Fibroblast of the conjunctiva (primary cell): Measurements from ENCODE around the gene C20orf144.
"Not testable (repeated sequence)": the region's sequence is repeated elsewhere in the genome, so short reads cannot be mapped to it uniquely, and the experiment has no call there.

Experiments
- DNase-seq: peaks from one replicate; pipeline ENCODE4 v3.0.0-alpha.2; 2010; ENCODE audit warnings: low read depth

The C20orf144 gene

DNA sequence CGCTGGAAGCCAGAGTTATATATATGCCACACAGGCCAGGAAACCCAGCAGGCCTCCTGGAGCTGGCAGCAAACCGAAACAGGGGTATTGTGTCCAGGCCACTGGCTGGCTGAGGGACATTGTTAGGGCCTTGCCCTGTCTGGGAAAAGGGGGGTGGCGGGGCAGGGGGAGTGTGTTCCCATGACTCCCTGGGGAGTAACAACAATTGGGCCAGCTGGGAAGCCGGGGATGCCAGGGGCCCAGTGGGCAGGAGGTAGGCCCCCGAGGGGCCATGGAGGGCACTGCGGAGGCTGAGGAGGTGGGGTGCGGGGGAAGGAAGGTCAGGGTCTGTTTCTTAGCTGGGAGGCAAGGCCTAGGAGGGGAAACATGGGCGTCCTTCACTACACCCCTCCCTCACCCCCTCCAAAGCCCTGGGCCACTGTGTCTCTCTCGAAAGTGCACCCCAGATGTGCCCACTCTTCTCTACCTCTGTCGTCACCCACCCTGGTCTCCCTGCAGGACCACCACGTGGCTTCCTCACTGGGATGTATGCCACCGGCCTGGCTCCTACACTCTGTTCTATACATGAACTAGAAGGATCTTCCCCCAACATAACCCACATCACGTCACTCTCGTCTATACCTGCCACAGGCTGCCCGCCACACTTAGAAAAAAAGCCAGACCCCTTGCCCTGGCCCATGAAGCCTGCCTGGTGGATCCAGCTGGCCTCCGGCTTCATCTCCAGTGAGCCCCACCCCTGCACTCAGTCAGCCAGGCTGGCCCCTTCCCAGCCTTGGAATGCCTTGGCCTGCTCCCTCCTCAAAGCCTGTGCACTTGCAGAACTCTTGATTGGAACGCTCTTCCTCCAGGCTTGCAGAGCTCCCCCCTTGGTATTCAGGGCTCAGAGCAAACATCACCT is 31.9 kb downstream of the C20orf144 start:
- no peak for DNase-seq

DNA sequence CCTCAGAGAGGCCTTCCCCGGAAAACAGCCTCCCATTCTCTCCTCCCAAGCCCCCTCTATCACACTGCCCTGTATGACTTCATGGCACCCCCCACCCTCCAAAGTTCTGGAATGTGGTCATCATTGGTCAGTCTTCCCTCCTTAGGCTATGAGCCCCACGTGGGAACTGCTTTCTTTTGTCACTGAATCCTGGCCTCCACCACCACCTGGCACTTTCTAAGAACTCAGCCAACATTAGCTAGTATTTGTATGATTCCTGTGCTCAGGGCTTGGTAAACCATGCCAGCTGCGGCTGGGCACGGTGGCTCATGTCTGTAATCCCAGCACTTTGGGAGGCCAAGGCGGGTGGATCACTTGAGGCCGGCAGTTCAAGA is 32.5 kb downstream of the C20orf144 start:
- DNase-seq, result no peak

DNA sequence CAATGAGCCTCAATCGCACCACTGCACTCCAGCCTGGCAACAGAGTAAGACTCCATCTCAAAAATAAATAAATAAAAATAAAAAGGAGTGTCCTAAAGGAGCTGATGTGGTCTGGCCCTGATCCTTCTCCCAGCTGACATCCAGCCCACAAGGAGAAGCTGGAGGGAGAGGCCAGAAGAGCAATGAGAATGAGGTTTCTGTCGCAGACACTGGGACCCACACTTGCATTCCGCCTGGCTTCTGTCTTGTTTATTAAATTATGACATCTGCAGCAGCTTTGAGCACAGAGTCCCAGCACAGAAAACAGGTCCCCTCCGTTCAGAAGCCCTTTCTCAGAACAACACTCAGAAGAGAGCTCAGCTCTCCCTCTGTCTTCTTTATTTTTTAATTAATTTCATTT is 34.3 kb downstream of the C20orf144 start:
- DNase-seq, result no peak

DNA sequence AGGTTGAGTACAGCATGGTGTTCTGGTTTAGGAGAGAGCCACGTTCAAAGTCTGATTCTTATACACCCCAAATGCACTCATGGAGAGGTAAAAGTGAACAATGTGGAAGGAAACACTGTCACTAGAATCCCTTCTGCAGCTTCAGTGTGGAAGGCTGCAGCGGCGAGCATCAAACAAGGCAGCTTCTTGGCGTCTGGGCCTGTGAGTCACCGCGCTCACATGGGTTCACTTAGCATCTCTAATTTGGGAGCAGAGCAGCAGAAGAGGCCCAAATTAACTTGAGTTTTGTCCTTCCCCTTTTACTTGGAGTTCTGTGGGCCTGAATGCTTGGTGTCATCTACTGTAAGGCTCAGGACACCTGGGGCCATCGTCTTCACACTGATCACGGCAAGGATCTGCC is 35.0 kb downstream of the C20orf144 start:
- peak; percentile 68 for DNase-seq

DNA sequence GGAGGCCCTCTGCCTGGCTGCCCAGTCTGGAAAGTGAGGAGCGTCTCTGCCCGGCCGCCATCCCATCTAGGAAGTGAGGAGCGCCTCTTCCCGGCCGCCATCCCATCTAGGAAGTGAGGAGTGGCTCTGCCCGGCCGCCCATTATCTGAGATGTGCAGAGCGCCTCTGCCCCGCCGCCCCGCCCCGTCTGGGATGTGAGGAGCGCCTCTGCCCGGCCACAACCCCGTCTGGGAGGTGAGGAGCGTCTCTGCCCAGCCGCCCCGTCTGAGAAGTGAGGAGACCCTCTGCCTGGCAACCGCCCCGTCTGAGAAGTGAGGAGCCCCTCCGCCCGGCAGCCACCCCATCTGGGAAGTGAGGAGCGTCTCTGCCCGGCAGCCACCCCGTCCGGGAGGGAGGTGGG is 36.8 kb downstream of the C20orf144 start:
- DNase-seq, result not testable (repeated sequence)

DNA sequence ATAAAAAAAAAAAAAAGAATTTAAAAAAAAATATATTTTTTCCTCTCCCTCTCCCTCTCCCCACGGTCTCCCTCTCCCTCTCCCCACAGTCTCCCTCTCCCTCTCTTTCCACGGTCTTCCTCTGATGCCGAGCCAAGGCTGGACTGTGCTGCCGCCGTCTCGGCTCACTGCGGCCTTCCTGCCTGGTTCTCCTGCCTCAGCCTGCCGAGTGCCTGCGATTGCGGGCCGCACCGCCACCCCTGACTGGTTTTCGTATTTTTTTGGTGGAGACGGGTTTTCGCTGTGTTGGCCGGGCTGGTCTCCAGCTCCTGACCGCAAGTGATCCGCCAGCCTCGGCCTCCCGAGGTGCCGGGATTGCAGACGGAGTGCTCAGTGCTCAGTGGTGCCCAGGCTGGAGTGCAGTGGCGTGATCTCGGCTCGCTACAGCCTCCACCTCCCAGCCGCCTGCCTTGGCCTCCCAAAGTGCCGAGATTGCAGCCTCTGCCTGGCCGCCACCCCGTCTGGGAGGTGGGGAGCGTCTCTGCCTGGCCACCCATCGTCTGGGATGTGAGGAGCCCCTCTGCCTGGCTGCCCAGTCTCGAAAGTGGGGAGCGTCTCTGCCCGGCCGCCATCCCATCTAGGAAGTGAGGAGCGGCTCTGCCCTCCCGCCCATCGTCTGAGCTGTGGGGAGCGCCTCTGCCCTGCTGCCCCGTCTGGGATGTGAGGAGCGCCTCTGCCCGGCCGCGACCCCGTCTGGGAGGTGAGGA is 38.7 kb downstream of the C20orf144 start:
- not testable (repeated sequence) for DNase-seq

DNA sequence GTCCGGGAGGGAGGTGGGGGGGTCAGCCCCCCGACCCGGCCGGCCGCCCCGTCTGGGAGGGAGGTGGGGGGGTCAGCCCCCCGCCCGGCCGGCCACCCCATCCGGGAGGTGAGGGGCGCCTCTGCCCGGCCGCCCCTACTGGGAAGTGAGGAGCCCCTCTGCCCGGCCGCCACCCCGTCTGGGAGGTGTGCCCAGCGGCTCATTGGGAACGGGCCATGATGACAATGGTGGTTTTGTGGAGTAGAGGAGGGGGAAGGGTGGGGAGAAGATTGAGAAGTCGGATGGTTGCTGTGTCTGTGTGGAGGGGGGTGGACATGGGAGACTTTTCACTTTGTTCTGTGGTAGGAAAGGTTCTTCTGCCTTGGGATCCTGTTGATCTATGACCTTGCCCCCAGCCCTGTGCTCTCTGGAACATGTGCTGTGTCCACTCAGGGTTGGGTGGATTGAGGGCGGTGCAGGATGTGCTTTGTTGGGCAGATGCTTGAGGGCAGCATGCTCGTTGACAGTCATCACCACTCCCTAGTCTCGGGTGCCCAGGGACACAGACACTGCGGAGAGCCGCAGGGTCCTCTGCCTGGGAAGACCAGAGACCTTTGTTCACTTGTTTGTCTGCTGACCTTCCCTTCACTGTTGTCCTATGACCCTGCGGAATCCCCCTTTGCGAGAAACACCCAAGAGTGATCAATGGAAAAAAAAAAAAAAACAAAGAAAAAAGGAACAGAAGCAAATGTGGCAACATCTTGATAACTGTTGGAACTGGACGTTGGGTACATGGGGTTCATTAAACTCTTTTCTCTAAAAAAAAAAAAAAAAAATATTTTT is 39.7 kb downstream of the C20orf144 start:
- no peak for DNase-seq

DNA sequence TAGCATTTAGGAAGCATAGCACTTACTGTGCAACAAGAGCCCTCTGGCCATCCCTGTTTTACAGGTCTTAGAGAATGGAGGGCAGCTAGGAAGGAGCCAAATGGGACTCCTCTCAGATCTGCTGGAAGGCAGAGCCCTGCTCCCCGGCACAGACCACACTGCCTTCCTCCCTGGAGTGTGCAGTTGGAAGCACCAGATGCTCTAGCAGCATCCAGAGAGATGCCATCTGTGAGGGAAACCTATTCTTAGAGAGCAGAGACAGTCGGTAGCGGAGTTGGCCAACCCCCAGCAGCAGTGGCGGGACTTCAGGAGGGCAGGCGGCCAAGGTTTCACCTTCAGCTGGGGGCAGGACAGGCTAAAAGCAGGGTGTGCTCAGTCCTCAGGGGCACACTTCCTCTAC is 40.7 kb downstream of the C20orf144 start:
- no peak for DNase-seq

DNA sequence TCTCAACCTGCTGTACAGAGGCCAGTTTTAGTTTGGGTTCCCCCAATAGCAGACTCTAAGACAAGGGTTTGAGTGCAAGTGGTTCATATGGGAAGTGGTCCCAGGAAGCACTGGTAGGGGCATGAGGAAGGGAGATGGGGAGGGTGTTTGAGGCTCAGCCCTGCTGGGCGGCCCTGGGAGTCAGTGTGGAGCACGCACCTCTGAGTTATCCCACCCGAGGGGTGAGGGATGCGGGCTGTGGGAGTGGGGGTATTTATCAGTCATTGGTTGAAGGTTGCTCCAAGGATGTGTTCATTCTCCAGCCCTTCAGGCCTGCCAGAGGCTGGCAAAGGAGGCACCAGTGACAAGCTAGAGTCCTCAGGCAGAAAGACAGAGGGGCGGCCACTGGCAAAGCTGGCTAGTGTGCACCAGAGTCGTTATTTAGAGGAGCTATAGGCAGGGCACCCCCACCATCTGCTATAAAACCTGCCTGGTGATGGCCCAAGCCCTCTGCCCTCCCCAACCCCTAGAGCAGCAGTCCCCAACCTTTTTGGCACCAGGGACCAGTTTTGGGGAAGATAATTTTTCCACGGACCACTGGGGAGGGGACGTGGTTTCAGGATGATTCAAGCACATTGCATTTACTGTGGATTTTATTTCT is 41.5 kb downstream of the C20orf144 start:
- DNase-seq, result no peak

DNA sequence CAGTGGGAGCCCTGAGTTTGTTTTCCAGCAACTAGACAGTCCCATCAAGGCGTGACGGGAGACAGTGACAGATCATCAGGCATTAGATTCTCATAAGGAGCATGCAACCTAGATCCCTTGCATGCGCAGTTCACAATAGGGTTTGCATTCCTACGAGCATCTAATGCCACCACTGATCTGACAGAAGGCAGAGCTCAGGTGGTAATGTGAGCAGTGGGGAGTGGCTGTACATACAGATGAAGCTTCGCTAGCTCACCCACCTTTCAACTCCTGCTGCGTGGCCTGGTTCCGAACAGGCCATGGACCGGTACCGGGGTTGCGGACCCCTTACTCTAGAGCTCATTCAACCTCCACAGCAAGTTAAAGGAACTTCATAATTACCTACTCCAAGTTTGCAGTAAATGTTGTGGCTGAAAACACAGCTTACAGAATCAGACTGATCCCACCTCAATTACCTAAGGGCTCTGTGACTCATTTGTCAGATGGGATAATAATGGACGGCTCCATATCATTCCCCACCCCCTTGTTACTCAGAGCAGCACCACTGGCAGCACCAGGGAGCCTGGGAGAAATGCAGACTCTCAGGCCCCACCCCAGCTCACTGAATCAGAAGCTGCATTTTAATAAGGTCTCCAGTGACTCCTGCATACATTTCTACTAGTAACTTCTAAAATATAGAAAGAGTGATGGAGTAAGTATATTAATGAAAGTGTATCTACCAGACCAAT is 42.2 kb downstream of the C20orf144 start:
- no peak for DNase-seq

DNA sequence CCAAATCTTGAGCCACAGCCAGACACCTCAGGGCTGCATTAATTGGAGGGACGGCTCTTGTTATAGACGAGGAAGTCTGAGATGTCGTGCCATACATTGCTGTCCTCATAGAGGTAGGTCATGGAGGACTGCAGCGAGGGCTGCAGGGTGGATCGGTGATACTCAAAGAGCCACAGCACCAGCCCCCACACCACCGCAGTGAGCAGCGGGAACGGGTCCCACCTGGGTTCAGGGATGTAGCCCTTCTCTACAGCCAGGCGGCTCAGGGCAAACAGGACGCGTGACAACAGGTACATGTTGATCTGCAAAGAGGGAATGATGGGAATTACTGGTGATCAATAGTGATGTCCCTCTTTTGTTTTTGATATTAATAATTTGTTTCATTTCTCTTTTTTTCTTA is 45.5 kb downstream of the C20orf144 start:
- no peak for DNase-seq

DNA sequence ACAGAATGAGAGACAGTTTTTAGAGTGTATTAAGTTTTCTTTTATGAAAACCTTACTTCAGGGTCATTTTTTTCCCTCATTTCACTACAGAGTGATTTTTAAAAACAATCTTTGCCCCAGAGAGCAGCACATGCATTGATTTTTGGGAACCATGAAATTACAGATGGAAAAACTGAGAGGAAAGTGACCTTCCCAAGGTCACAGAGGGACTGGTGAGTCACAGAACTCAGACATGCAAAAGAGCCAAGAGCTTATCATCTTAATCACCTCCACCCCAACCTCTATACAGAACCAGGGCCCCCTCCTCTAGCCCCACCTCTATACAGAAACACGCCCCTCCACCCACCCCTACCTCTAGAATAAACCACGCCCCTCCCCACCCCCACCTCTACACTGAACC is 47.3 kb downstream of the C20orf144 start:
- no peak for DNase-seq

DNA sequence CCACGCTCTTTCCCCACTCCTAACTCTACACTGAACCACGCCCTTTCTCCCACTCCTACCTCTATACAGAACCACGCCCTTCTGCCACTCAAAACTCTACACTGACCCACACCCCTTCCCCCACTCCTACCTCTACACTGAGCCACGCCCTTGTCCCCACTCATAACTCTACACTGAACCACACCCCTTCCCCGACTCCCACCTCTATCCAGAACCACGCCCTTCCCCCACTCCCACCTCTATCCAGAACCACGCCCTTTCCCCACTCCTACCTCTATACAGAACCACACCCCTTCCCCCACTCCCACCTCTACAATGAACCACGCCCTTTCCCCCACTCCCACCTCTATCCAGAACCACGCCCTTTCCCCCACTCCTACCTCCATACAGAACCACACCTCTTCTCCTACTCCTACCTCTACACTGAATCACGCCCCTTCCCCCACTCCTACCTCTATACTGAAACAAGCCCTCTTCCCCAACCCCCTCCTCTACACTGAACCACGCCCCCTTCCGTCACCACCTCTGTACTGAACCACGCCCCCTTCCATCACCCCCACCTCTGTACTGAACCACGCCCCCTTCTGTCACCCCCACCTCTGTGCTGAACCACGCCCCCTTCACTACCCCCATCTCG is 47.9 kb downstream of the C20orf144 start:
- DNase-seq, result no peak

DNA sequence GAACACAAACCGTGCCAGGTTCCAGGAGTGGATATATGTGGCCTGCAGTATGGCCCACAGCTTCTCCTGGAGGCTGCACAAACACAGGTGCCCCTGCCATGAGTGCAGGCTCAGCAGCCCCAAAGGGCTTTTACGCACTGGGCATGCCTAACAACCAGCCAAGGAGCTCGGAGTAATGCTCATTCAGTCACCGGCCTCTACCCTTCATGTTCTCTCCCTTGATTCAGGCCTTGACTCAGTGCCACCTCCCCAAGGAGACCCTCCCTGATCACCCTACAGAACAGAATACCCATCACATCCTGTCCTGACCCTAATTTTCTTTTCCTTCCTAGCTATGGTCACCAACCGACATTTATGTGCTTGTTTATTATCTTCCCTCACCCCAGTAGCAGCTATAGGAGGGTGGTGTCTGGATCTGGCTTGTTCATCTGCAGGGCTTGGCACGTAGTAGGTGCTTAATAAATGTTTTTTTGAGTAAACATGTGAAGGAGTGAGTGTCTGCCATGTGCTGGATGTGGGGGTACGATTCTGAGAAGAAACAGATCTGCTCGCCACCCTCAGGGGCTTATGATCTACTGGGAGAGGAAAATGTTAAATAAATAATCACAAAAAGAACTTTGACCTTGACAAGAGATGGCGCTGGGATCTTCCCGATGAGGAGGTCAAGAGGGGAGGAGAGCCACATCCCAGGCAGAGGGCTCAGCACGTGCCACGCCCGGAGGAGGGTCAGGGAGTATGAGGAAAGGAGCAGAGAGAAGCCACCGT is 48.7 kb downstream of the C20orf144 start:
- DNase-seq, result no peak

DNA sequence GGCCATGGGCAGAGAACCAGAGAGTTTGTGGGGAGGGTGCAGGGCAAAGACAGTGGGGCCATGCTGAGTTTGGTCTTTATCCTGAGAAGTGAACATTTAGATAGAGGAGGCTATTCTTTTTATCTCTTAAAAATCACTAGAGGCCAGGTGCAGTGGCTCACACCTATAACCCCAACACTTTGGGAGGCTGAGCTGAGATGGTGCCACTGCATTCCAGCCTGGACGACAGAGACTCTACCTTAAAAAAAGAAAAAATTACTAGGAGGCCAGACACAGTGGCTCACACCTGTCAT is 49.3 kb downstream of the C20orf144 start:
- no peak for DNase-seq
